HEK293 (cell line): Measurements from ENCODE around the gene RUNX1.

Source experiments
- CTCF ChIA-PET: fragments of 350-600 bp; formaldehyde crosslinking; extraction: SDS; loops from one replicate; lab custom pipeline; 2021; ENCODE audit warnings: antibody characterized with exemption; lab: Yijun Ruan, JAX
- POLR2A ChIA-PET: fragments of 300-600 bp; formaldehyde crosslinking; extraction: SDS; loops from one replicate; lab custom pipeline; 2020; ENCODE audit warnings: antibody characterized with exemption, inconsistent platforms; lab: Yijun Ruan, JAX
- H3K27ac ChIP-seq: fragments of 200-500 bp; sonication (Bioruptor generic); 2 replicates; pipeline ENCODE4 v1.5.1; 2014; ENCODE audit warnings: low read depth, low read length, control low read depth, inconsistent platforms; ENCODE audit errors: extremely low read depth
- H3K36me3 ChIP-seq, 2 experiments: fragments of 200-500 bp in 1 of 2; sonication (Bioruptor generic) in 1 of 2; 1 replicate in 1 of 2; 2 replicates in 1 of 2; pipeline ENCODE4 v1.5.1; 2014 to 2017; ENCODE audit warnings: inconsistent platforms in 2 of 2, low read length in 2 of 2; ENCODE audit not compliant: control insufficient read depth in 2 of 2, insufficient read depth in 1 of 2
- H3K4me1 ChIP-seq: fragments of 200-500 bp; sonication (Bioruptor generic); 2 replicates; pipeline ENCODE4 v1.5.1; 2014; ENCODE audit warnings: mild to moderate bottlenecking, low read length, inconsistent platforms; ENCODE audit not compliant: control insufficient read depth, insufficient read depth
- H3K4me3 ChIP-seq: 2 replicates; pipeline ENCODE4 v1.5.1; 2011; ENCODE audit warnings: low read depth, mild to moderate bottlenecking, control low read depth, low read length, moderate library complexity
- H3K9me3 ChIP-seq: fragments of 200-500 bp; sonication (Bioruptor generic); 2 replicates; pipeline ENCODE4 v1.5.1; 2014; ENCODE audit warnings: low read depth, low read length, inconsistent platforms; ENCODE audit not compliant: control insufficient read depth, insufficient read depth
- BCL6B ChIP-seq: fragments of 450-650 bp; formaldehyde crosslinking; IDR thresholded peaks from 2 replicates; pipeline ENCODE4 v1.5.1; 2017; ENCODE audit warnings: missing biosample characterization, missing genetic modification characterization
- FEZF1 ChIP-seq: fragments of 450-650 bp; formaldehyde crosslinking; IDR thresholded peaks from 2 replicates; pipeline ENCODE4 v1.5.1; 2016; ENCODE audit warnings: missing biosample characterization, missing genetic modification characterization
- GLI2 ChIP-seq: fragments of 450-650 bp; formaldehyde crosslinking; IDR thresholded peaks from 2 replicates; pipeline ENCODE4; 2017; ENCODE audit warnings: missing biosample characterization, missing genetic modification characterization, low read depth, borderline replicate concordance
- GLIS1 ChIP-seq: fragments of 450-650 bp; formaldehyde crosslinking; IDR thresholded peaks from 2 replicates; pipeline ENCODE4 v1.5.1; 2016; ENCODE audit warnings: missing biosample characterization, missing genetic modification characterization
- KLF1 ChIP-seq: fragments of 450-650 bp; formaldehyde crosslinking; IDR thresholded peaks from 2 replicates; pipeline ENCODE4 v1.5.1; 2016; ENCODE audit warnings: missing biosample characterization, missing genetic modification characterization
- KLF10 ChIP-seq: fragments of 450-650 bp; IDR thresholded peaks from 2 replicates; pipeline ENCODE4 v1.5.1; 2018; ENCODE audit warnings: missing biosample characterization, mild to moderate bottlenecking, missing genetic modification characterization
- KLF8 ChIP-seq: fragments of 450-650 bp; formaldehyde crosslinking; IDR thresholded peaks from 2 replicates; pipeline ENCODE4 v1.5.1; 2016; ENCODE audit warnings: missing biosample characterization, missing genetic modification characterization
- OSR2 ChIP-seq: fragments of 450-650 bp; formaldehyde crosslinking; IDR thresholded peaks from 2 replicates; pipeline ENCODE4 v1.5.1; 2016; ENCODE audit warnings: missing biosample characterization, missing genetic modification characterization
- OVOL3 ChIP-seq: fragments of 450-650 bp; formaldehyde crosslinking; IDR thresholded peaks from 2 replicates; pipeline ENCODE4 v1.5.1; 2016; ENCODE audit warnings: missing biosample characterization, missing genetic modification characterization
- PATZ1 ChIP-seq: fragments of 450-650 bp; formaldehyde crosslinking; IDR thresholded peaks from 2 replicates; pipeline ENCODE4 v1.5.1; 2016; ENCODE audit warnings: missing biosample characterization, missing genetic modification characterization
- SP7 ChIP-seq: fragments of 450-650 bp; formaldehyde crosslinking; IDR thresholded peaks from 2 replicates; pipeline ENCODE4 v1.5.1; 2016; ENCODE audit warnings: missing biosample characterization, missing genetic modification characterization
- TSHZ1 ChIP-seq: fragments of 450-650 bp; formaldehyde crosslinking; IDR thresholded peaks from 2 replicates; pipeline ENCODE4 v1.5.1; 2016; ENCODE audit warnings: missing biosample characterization, missing genetic modification characterization, borderline replicate concordance
- WT1 ChIP-seq: fragments of 450-650 bp; formaldehyde crosslinking; IDR thresholded peaks from 2 replicates; pipeline ENCODE4 v1.5.1; 2016; ENCODE audit warnings: missing biosample characterization, missing genetic modification characterization
- ZBTB17 ChIP-seq: fragments of 450-650 bp; formaldehyde crosslinking; IDR thresholded peaks from 2 replicates; pipeline ENCODE4 v1.5.1; 2016; ENCODE audit warnings: missing biosample characterization, missing genetic modification characterization
- ZEB2 ChIP-seq: fragments of 450-650 bp; formaldehyde crosslinking; IDR thresholded peaks from 2 replicates; pipeline ENCODE4 v1.5.1; 2016; ENCODE audit warnings: missing biosample characterization, missing genetic modification characterization
- ZNF132 ChIP-seq: fragments of 450-650 bp; formaldehyde crosslinking; IDR thresholded peaks from 2 replicates; pipeline ENCODE4 v1.5.1; 2017; ENCODE audit warnings: missing biosample characterization, missing genetic modification characterization, borderline replicate concordance
- ZNF280C ChIP-seq: fragments of 450-650 bp; formaldehyde crosslinking; IDR thresholded peaks from 2 replicates; pipeline ENCODE4 v1.5.1; 2016; ENCODE audit warnings: missing biosample characterization, missing genetic modification characterization
- ZNF350 ChIP-seq: fragments of 450-650 bp; formaldehyde crosslinking; IDR thresholded peaks from 2 replicates; pipeline ENCODE4 v1.5.0; 2017; ENCODE audit warnings: missing biosample characterization, mild to moderate bottlenecking, missing genetic modification characterization
- ZNF394 ChIP-seq: fragments of 450-650 bp; formaldehyde crosslinking; IDR thresholded peaks from 2 replicates; pipeline ENCODE4 v1.5.1; 2016; ENCODE audit warnings: missing biosample characterization, missing genetic modification characterization, mild to moderate bottlenecking, moderate library complexity, borderline replicate concordance
- ZNF558 ChIP-seq: fragments of 450-650 bp; formaldehyde crosslinking; IDR thresholded peaks from 2 replicates; pipeline ENCODE4 v1.5.1; 2016; ENCODE audit warnings: missing biosample characterization, missing genetic modification characterization
- ZNF600 ChIP-seq: fragments of 450-650 bp; formaldehyde crosslinking; IDR thresholded peaks from 2 replicates; pipeline ENCODE4 v1.5.1; 2016; ENCODE audit warnings: missing biosample characterization, missing genetic modification characterization
- ZNF610 ChIP-seq: fragments of 450-650 bp; formaldehyde crosslinking; IDR thresholded peaks from 2 replicates; pipeline ENCODE4 v1.5.1; 2016; ENCODE audit warnings: missing biosample characterization, missing genetic modification characterization, borderline replicate concordance
- ZXDB ChIP-seq: fragments of 450-650 bp; formaldehyde crosslinking; IDR thresholded peaks from 2 replicates; pipeline ENCODE4 v1.5.1; 2016; ENCODE audit warnings: missing biosample characterization, missing genetic modification characterization

Gene RUNX1

GRCh38 chr21:34813266-34813894, 235.7 kb downstream of the RUNX1 start (continued):
- no peak for TF ChIP-seq KLF1

- ChIA-PET CTCF (interaction anchor here (1.0 to 1.3 kb wide), 3 partner anchors 67 to 1027 kb away, joined by 3 to 4 read pairs (median 3); no protein-coding TSS in a partner anchor), POLR2A (interaction anchor here (1.1 to 1.4 kb wide), 5 partner anchors 33 to 75 kb away, joined by 3 to 13 read pairs (median 6); no protein-coding TSS in a partner anchor)
- peaks cover 15% of the 10 kb centered on the region for H3K4me1 ChIP-seq
- H3K4me3 ChIP-seq, result no peak overlapping the region
- no peak overlapping the region for H3K27ac ChIP-seq
- H3K36me3 ChIP-seq, result no peaks in the 10 kb centered on the region
- no peaks in the 10 kb centered on the region for H3K9me3 ChIP-seq
- no peak for TF ChIP-seq ZNF132 (tag by site-specific recombination)
- peak; percentile 87 for TF ChIP-seq WT1 (tag by site-specific recombination)
- TF ChIP-seq ZNF600 (tag by site-specific recombination), result peak; percentile 61
- TF ChIP-seq PATZ1 (tag by site-specific recombination), result 0 out of 2 replicates have a peak, but pooled peaks have one; percentile 25
- peak; percentile 60; the same call in 1 of the 2 replicates for TF ChIP-seq GLI2
- TF ChIP-seq ZXDB (tag by site-specific recombination), result 0 out of 2 replicates have a peak, but pooled peaks have one; percentile 32
- no peak for TF ChIP-seq ZNF350
- no peak for TF ChIP-seq ZNF280C (tag by site-specific recombination)
- peak; percentile 89 for TF ChIP-seq SP7 (tag by site-specific recombination)
- peak; percentile 69; the same call in 1 of the 2 replicates for TF ChIP-seq TSHZ1 (tag by site-specific recombination)
- TF ChIP-seq OSR2 (tag by site-specific recombination), result peak; percentile 68; the same call in 1 of the 2 replicates
- TF ChIP-seq FEZF1 (tag by site-specific recombination), result peak; percentile 86
- TF ChIP-seq KLF10 (tag by site-specific recombination), result peak; percentile 39; the same call in 1 of the 2 replicates
- peak; percentile 73; the same call in 1 of the 2 replicates for TF ChIP-seq OVOL3 (tag by site-specific recombination)
- peak; percentile 56; the same call in 1 of the 2 replicates for TF ChIP-seq ZNF394 (tag by site-specific recombination)
- 0 out of 2 replicates have a peak, but pooled peaks have one; percentile 14 for TF ChIP-seq ZNF558 (tag by site-specific recombination)
- TF ChIP-seq KLF8 (tag by site-specific recombination), result peak; percentile 62
- peak; percentile 61; the same call in 1 of the 2 replicates for TF ChIP-seq GLIS1 (tag by site-specific recombination)
- no peak for TF ChIP-seq BCL6B (tag by site-specific recombination)
- TF ChIP-seq ZEB2 (tag by site-specific recombination), result peak; percentile 76
- TF ChIP-seq ZBTB17 (tag by site-specific recombination), result peak; percentile 43; the same call in 1 of the 2 replicates
- TF ChIP-seq ZNF610 (tag by site-specific recombination), result no peak
Measured at GRCh38 chr21:34812504-34813265, 236.4 kb downstream of the RUNX1 start.
